GM23338 (cell line): ENCODE measurements around the gene TMEM163. TPM values are rescaled to one million over a fixed set of nuclear protein-coding genes. Genes with fewer than 3 reads are reported as not detected.

Experiments
- ATAC-seq: fragments of 200-7000 bp; cut with Tn5 transposase; 3 replicates; pipeline ENCODE4 v1.9.1; 2020
- DNase-seq: peaks from one replicate; pipeline ENCODE4 v3.0.0-alpha.2; 2015; ENCODE audit warnings: low spot score
- H2AFZ ChIP-seq: fragments of 200-600 bp; sonication (generic); 2 replicates; pipeline ENCODE4 v1.8.0; 2016; ENCODE audit warnings: antibody characterized with exemption, mild to moderate bottlenecking, moderate library complexity
- H3F3A ChIP-seq: fragments of 200-600 bp; sonication (generic); replicated peaks from 2 replicates; pipeline ENCODE4 v1.8.0; 2017; ENCODE audit warnings: antibody characterized with exemption, mixed run types, low read depth
- H3K27ac ChIP-seq: fragments of 200-600 bp; sonication (generic); 2 replicates; pipeline ENCODE4 v1.6.1; 2016; ENCODE audit warnings: low read depth
- H3K27me3 ChIP-seq: fragments of 200-600 bp; sonication (generic); 2 replicates; pipeline ENCODE4 v1.8.0; 2016; ENCODE audit warnings: mild to moderate bottlenecking, mixed run types, moderate library complexity; ENCODE audit not compliant: insufficient read depth
- H3K36me3 ChIP-seq: fragments of 200-600 bp; sonication (generic); 2 replicates; pipeline ENCODE4 v1.8.0; 2016; ENCODE audit warnings: mild to moderate bottlenecking; ENCODE audit not compliant: insufficient read depth
- H3K4me1 ChIP-seq: fragments of 200-600 bp; sonication (generic); 2 replicates; pipeline ENCODE4 v1.8.0; 2016; ENCODE audit warnings: mild to moderate bottlenecking, moderate library complexity; ENCODE audit not compliant: insufficient read depth
- H3K4me2 ChIP-seq: fragments of 200-600 bp; sonication (generic); 2 replicates; pipeline ENCODE4 v1.7.1; 2017; ENCODE audit warnings: mixed run types
- H3K4me3 ChIP-seq: fragments of 200-600 bp; sonication (generic); 2 replicates; pipeline ENCODE4 v1.6.1; 2016; ENCODE audit warnings: mixed run types
- H3K79me2 ChIP-seq: fragments of 200-600 bp; sonication (generic); replicated peaks from 2 replicates; pipeline ENCODE4 v1.8.0; 2017; ENCODE audit warnings: mild to moderate bottlenecking; ENCODE audit not compliant: insufficient read depth
- H3K9me2 ChIP-seq: fragments of 200-600 bp; sonication (generic); 2 replicates; pipeline ENCODE4 v1.8.0; 2017; ENCODE audit not compliant: insufficient read depth
- H4K20me1 ChIP-seq: fragments of 200-600 bp; sonication (generic); replicated peaks from 2 replicates; pipeline ENCODE4 v1.8.0; 2017; ENCODE audit warnings: mild to moderate bottlenecking; ENCODE audit not compliant: insufficient read depth
- H3K27ac Mint-ChIP-seq: 2 replicates; pipeline ENCODE4 v1.8.0; 2020; ENCODE audit warnings: inconsistent platforms, mild to moderate bottlenecking, moderate library complexity, mixed read lengths
- H3K27me3 Mint-ChIP-seq: 3 replicates; pipeline ENCODE4 v1.8.0; 2022; ENCODE audit warnings: low read depth, mild to moderate bottlenecking, moderate library complexity, mixed read lengths, inconsistent platforms; ENCODE audit not compliant: insufficient read depth, poor library complexity
- H3K36me3 Mint-ChIP-seq: 3 replicates; pipeline ENCODE4 v1.8.0; 2021; ENCODE audit warnings: low read depth, mild to moderate bottlenecking, inconsistent platforms, moderate library complexity, mixed read lengths
- H3K4me1 Mint-ChIP-seq: 3 replicates; pipeline ENCODE4 v1.8.0; 2020; ENCODE audit warnings: mild to moderate bottlenecking, inconsistent platforms, mixed read lengths
- H3K4me3 Mint-ChIP-seq: 3 replicates; pipeline ENCODE4 v1.8.0; 2021; ENCODE audit warnings: moderate library complexity, mild to moderate bottlenecking, inconsistent platforms, mixed read lengths
- H3K9me3 Mint-ChIP-seq: 3 replicates; pipeline ENCODE4 v1.8.0; 2020; ENCODE audit warnings: moderate library complexity, mild to moderate bottlenecking, inconsistent platforms, mixed read lengths
- REST ChIP-seq: IDR thresholded peaks from one replicate; pipeline ENCODE4 v1.6.1; 2018; ENCODE audit warnings: antibody characterized with exemption; ENCODE audit not compliant: unreplicated experiment
- ZNF114 ChIP-seq: fragments of 250-450 bp; sonication (Bioruptor Pico); IDR thresholded peaks from 2 replicates; pipeline ENCODE4 v1.5.0; 2020; ENCODE audit warnings: mild to moderate bottlenecking, moderate library complexity
- ZNF462 ChIP-seq: fragments of 250-450 bp; sonication (Bioruptor Pico); IDR thresholded peaks from 2 replicates; pipeline ENCODE4 v1.5.0; 2020; ENCODE audit warnings: mild to moderate bottlenecking, moderate library complexity
- polyA plus RNA-seq: library from polyadenylated mRNA; unstranded; fragments of >200 nt; fragmentation: Nextera tagmentation; extraction: Ambion mirVana; gene quantifications from 2 replicates; pipeline ENCODE4 v1.2.1, GENCODE V29; 2016
- total RNA-seq: library from RNA; depleted of rRNA; stranded (reverse); fragments of >200 nt; shearing (Covaris generic); gene quantifications from 2 replicates; pipeline ENCODE4 v1.2.3, GENCODE V29; 2014

The TMEM163 gene
- total and polyA plus RNA-seq, 2 experiments from 2014 or later = 1.1 to 1.8 TPM

- no peak for TF ChIP-seq ZNF462 (CRISPR knock-in tag)
- no peak for TF ChIP-seq ZNF114 (CRISPR knock-in tag)
- no peak for TF ChIP-seq REST
Measured at GRCh38 chr2:134647607-134648256, 71.1 kb downstream of the TMEM163 start (continued).

GRCh38 chr2:134642938-134643337, 75.9 kb downstream of the TMEM163 start:
- ATAC-seq = no peak
- Histone ChIP-seq H4K20me1 (no peaks in the 10 kb centered on the region), H3K4me2 (no peak overlapping the region), H3K36me3 (no peaks in the 10 kb centered on the region), H3K79me2 (no peaks in the 10 kb centered on the region), H3K9me2 (no peaks in the 10 kb centered on the region), H2AFZ (no peak overlapping the region), H3K4me3 (no peak overlapping the region), H3K27ac (no peak overlapping the region), H3K27me3 (no peaks in the 10 kb centered on the region), H3K4me1 (no peaks in the 10 kb centered on the region), H3F3A (no peaks in the 10 kb centered on the region)
- Mint-ChIP-seq H3K4me3 (no peak overlapping the region), H3K4me1 (no peaks in the 10 kb centered on the region), H3K9me3 (no peaks in the 10 kb centered on the region), H3K27ac (no peak overlapping the region), H3K27me3 (no peaks in the 10 kb centered on the region), H3K36me3 (no peaks in the 10 kb centered on the region)
- no peak for DNase-seq
- no peak for TF ChIP-seq ZNF462 (CRISPR knock-in tag)
